NCI-H1105 (cell line): ENCODE results near the gene RTL9.
"Not testable (repeated sequence)": the region's sequence is repeated elsewhere in the genome, so short reads cannot be mapped to it uniquely, and the experiment has no call there.

Experiments used
- DNase-seq: peaks from one replicate; lab custom pipeline; 2025; lab: John Stamatoyannopoulos, UW

The RTL9 gene

DNA sequence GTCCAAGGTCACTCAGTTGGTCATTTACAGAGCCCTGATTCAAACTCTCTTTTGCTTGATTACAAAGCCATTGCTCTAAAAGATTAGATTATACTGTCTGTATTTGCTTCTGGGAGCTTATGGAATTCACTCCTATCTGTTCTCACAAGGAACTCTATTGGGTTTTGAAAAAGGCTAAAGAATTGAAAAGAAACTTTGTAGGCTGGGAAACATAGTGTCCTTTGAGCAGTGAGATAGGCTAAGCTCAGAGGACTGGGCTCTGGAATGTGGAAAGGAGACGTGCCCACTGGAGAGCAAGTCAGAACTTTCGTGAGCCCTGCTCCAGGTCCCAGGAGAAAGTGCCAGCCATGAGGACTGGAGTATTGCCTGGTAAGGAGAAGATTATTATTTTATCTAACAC, at the start of gene RTL9:
Gene RTL9 (plus strand): TSS at position 301 of the 400 bp plus-strand sequence. CDS start 91,770 bp downstream, outside the sequence.
- no peak for DNase-seq

DNA sequence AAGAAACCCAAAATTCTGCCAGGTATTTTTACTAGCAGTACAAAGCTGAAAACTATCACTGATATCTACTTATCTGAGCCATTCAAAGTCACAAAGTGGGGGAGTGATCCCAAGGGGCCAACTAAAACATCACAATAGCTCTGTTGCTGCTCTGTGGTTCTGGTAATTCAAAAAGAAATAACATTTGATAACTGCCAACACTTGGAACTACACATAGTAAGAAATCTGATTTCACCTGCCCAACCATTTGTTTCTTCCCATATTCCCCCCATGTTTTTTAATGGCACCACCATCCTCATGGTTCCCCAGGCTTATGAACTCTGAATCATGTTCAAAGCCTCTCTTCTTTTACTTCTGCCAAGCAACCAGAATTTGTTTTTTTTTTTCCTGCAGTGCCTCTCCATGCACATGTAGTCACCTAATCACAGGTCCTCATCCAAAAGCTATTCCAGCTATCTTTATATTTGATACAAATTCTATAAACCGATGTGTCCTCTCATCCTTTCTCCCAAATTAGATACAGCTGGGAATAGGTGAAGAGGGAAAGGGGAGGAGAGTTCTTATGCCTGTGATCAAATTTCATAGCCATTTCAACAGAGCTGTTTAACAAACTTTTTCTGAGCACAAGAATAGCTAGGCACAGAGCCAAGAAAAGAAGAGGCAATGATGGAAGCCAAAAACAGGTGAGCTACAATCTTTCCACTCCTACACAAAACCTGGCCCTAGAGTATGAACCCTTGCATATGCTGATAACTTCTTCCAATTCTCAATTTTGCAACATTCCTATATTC, 48.5 kb upstream of the RTL9 start:
- peak; percentile 76 for DNase-seq

DNA sequence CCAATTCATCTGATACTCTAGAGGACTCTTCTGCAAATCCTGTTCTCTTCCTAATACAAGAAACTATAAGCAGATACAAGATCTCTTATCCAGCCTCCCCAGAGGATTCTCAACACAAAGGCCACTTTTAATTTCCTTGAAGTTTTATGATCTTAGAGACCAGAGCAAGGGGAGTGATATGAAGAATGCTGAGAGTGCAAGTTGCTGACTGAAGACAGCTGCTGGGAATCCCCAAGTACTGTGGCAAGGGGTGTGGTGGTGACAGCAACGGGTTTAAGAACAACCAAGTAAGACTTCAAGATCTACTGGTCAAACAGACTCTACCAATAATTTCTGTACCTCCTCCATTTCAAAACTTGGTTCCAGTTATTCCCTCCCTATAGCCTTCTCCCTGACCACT, 47.8 kb upstream of the RTL9 start:
- no peak for DNase-seq

DNA sequence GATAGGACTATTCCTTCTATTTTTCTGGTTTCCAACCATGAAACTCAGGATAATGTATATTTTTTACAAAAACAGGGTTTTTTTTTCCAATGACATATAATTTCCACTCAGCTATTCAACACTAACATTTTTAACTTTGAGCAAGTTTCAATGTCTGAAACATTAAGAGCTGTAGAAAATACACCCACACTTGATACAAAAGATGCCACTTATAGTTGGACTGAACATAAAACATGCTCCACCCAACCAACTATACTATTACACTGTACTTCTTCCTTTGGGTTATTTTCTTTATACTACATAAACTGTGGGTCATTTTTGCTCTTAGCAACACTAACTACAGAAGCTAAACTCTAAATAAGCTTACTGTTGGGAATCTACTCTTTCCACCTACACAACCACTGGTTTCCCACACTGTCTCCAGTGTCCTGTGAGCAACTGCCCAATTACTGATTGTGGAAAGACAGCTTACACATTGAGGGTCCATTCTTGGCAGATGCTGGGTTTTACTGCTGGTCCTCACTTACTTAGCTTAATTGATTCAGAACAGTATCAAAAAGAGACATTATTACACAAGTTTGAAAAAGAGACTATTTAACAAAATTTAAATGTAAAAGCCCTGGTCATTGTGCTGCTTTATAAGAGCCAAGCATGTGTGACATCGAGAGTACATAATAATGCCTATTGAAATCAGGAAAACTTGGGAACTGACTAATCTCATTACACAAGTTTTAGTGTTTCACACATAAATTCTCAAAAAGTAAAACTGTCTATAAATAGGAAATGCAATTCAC, 47.0 kb upstream of the RTL9 start:
- no peak for DNase-seq

DNA sequence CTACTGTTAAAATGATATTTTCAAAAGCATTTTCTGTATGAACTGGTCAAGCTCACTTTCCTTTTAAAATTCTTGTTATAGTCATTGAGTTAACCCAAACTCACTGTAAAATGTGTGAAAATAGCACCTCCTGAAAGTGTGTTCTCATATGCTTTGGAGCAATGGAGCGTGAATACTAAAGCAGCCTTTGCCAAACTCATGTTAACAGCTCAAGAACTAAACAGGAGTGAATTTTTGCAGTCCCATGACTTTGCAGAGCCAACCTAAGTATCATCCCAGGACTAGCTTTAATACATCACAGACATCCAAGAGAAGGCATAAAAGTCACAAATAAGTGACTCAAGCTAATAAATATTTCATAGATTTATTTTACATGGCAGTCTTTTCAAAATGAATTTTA, 43.1 kb upstream of the RTL9 start:
- DNase-seq, result no peak

DNA sequence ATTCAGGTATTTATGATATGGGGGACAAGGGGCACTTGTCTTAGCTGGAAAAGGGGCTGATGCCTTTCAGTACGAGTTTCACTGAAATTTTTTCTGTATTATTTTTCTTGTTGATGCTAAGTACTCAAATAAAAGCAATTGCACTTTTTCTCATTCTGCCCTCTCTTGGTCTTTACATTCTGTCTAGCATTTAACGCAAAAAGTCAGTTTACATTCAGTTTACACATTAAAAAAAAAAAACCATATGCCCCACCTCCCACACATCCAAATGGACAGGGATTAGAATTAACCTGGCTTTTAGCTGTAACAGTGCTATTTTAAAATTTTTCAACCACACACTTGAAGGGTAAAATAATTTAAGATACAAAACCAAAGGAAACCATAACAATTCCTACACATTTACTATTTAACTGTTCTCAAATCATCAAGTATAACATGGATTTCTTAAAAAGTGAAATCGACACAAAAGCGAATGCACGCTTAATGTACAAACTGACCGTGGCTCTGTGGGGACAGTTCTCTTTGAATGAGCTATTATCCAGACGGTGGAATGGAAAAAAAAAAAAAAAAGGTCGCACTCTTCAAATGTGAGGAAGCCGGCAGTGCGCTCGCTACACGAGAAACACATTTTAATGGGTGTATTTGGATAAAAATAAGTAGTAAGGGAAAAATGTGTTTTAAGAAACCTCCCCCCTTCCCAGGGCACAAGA, 42.1 kb upstream of the RTL9 start:
- DNase-seq, result no peak

DNA sequence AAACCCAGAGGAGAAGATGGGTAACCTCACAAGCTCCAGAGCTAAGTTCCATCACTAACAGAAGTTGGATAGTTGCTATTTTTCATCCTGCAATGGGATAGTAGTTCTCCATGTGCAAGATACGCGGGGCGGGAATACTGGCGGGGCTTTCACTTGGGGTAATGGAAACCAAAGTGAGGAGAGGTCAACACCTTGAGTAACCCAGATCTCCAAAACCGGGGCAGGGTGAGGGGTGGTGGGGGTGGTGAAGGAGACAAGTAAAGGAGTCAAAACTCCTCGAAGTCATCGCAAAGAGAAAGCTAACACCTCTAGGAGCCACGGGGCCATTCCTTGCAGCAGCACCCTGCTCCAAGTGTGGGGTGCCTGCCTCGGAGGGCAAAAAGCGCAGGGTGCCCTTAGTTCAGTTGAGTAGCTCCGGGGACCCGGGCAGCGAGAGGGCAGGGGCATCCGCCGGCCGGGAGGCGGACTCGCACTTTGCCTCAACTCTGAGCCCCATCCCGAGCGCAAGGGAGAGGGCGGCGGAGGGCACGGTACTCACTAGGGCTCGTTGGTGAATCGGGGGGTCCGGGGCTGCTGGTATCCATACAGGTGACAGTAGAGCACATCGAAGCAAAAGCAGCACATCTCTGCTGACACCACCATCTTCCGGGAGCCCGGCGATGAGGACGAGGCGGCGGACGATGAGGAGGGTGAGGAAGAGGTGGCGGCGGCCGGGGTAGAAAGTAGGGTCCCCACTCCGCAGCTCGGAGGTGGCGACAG, 41.4 kb upstream of the RTL9 start:
- no peak for DNase-seq

DNA sequence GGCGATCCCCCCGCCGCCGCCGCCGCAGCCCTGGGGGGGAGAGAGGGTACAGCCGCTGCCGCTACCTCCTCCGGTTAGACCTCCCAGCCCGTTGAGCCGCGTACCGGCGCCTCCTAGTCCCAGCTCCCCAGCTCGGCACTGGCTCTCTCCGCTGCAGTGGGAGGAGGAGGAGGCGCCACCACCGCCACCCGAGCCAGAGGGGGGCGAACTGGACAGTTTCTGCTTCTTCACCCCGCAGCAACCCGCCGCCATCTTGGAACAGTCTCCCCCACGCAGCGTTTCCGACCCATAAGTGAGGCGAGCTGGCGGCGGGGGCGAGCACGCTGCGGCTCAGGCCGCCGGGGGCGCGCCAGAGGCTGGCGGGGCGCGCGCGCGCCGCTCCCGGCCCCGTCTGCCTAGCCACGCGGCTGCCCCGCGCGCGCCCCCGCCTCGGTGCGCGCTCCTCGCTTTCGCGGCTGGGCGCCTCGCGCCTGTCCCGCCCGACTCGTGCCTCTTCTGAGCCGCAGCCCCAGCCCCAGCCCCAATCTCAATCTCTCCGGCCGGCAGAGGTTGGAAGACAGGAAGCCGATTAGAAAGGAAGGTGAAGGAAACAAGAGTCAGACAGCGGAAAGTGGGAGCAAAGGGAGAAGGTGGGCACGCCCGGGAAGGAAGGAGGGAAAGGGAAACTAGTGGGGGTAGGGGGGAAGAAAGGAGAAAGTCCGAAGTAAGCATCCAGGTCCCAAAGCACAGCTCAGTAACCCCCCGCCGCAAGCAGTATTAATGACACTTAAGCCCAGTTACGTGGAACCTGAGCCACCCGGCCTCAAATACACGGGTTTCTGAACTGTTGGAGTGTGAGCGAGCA, 40.6 kb upstream of the RTL9 start, which contains the start of gene AMMECR1:
Gene AMMECR1 (minus strand): TSS at position 266 of the 844 bp plus-strand sequence. CDS start 14 bp downstream, at position 252.
- DNase-seq, result peak; percentile 67

DNA sequence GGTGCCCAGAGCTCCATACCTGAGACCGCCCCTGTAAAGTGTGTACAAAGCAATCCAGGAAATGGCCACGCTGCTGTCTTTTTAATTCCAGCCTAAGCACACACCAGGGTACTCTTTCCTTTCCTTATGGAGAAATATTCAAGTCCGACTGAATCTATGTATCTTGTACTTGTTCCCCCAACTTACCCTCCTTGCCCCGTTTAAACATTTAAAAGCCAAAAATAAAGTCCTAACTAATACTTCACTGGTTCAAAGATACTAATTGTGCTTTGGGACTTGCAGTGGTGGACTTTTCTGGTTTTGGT, 40.0 kb upstream of the RTL9 start:
- peak; percentile 54 for DNase-seq

DNA sequence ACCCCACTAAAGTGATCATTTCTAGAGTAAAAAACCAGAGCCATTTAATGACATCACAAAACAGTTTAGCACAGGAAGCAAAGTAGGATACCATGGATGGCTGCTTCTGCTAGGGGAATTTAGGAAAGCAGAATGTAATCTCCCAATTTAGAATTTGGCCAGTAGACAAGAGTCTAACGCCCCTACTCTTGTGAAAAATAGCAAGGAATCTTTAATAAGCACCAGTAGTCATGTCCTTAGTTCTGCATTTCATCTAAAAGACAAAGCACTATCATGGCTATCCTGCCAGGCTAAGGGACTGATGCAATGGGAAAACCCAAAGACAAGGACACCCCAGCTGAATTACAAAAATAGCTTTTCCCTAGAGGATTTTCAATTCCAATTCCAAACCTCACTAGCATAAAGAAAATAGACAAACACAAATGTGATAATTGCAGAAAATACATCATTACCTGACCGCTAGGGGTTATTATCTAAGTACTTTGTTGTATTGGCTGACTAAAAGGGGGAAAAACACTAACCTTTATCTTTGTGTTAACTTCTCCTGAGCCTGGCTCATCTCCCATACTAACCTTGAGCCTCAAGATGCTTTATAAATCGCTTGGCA, 38.2 kb upstream of the RTL9 start:
- DNase-seq, result no peak

DNA sequence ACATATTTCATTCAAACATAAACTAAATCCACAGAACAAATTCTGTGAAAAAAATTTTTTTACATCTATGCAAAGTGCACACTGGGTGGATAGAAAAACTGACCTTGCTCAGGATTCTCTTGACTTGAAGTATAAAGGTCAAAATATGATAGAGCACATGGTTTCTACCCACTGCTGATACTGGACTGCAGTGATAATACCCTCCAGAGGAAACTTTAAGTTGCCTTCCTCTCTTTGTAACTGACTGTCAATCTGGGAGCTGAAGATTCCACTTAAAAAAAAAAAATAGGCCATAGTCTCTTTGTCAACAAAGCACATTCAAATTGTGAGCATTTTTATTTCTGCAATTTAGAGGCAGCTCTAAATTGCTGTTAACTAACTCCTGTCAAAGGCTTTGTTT, 37.6 kb upstream of the RTL9 start:
- no peak for DNase-seq

DNA sequence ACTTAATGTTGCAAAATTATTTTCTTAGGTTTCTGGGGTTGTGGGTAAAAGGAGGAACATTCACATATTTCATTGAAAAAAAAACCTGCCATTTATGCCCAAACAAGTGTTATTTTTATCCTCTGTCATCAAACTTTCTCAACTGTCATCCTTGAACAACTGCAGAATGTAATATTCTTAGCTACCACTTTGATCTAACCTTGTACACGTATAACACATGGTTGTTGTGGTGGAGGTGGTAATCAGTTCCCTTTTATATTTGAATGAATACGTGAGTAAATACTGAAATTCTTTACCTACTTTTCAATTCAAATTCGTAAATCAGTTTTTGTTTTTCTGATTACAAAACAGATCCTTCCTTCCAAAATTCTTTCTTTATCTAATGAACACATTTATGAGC, 37.0 kb upstream of the RTL9 start:
- no peak for DNase-seq

DNA sequence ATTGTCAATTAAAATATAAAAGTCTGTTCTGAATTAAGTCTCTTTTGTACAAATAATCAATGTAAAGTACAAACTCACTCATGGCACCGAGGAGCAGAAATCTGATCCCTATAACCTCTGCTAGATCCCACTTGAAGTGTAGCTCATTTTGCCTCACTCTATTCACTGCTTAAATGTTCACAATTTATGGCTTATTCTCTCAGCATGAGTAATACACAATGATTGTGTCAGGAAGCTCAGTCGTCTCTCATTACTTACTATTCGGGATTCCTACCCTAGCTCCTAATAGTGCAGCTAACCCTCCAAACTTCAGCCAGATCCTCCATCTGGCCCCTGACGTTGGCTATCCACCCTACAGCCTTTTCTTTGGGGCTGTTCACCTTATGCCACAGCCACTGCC, 36.0 kb upstream of the RTL9 start:
- DNase-seq, result peak; percentile 55

DNA sequence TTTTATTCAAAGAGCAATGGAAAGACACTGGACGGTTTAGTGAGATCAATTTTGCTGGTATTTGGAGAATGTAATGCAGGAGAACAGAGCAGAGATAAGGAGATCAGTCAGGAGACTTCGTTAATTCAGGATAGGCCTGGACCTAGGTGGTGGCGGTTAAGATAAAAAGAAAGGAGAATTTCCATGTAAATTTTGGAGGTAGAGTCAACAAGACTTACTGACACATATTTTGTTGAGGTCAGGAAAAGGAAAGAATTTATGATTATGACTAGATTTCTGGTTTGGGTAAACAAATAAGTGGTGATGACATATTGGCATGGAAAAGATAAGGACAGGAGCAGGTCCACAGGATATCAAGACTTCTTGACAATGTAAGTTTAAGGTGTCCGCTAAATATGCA, 31.9 kb upstream of the RTL9 start:
- no peak for DNase-seq

DNA sequence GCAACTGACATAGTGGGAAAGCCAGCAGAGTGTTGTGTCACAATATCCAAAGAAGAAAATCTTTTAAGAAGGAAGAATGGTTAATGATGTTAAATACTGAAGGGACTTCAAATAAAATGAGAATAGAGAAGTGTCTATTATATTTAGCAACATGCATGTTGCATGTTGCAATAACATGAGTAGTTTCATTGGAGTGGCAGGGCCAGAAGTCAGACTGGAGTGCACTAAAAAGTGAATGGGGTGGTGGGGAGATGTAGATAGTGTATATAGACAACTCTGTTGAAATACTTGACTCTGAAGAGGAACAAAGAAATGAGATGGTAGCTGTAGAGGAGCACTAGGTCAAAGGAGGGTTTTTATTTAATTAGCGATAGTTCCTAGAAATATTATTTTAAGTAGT, 31.3 kb upstream of the RTL9 start:
- no peak for DNase-seq

DNA sequence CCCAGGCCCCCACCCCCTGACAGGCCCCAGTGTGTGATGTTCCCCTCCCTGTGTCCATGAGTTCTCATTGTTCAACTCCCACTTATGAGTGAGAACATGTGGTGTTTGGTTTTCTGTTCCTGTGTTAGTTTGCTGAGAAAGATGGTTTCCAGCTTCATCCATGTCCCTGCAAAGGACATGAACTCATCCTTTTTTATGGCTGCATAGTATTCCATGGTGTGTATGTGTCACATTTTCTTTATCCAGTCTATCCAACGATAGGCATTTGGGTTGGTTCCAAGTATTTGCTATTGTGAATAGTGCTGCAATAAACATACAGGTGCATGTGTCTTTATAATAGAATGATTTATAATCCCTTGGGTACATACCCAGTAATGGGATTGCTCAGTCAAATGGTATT, 30.0 kb upstream of the RTL9 start:
- not testable (repeated sequence) for DNase-seq

DNA sequence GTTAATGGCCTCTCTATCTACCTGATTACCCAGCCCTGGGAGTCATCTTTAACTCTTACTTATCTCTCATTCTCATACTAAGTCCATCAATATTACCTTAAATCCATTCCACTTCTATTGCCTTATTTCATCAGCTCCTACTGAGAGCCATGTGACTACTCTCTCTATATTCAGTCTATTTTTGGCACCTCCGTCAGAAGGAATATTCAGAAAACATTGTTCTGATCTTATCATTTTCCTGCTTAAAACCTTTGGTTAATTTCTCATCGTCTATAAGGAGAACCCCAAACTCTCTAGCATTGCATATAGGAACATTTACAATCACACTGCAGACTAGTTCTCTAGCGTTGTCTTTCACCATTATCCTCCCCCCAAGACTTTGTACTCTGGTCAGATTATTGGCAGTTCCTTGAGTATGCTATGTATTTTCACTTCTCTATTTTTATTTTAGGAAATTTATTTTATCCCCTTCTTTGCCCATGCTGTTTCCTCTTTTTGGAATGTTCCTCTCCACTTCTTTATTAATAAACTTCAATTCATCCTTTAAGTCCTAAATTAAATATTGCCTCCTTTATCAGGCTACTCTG, 27.1 kb upstream of the RTL9 start:
- no peak for DNase-seq

DNA sequence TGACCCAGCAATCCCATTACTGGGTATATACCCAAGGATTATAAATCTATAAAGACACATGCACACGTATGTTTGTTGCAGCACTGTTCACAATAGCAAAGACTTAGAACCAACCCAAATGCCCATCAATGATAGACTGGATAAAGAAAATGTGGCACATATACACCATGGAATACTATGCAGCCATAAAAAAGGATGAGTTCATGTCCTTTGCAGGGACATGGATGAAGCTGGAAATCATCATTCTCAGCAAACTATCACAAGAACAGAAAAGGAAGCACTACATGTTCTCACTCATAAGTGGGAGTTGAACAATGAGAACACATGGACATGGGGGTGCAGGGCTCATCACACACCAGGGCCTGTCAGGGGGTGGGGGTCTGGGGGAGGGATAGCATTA, 25.2 kb upstream of the RTL9 start:
- DNase-seq, result not testable (repeated sequence)

DNA sequence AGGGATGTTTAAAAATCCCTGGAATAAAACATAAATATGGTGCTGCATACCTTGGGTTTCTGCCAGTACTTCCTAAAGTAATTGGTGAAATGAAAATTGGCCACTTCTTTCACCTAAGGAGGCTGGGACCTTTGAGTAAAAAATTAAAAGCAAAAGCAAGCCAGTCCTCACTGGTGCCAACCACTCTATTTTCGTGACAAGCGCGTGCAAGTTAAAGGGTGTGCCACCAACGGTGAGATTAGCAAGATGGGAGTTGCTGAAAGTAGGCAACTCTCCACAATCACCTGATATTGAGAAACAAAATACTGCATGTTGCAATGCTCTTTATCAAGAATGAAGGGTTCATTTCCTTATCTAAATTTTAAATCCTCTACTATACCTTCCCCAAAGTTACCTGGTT, 19.7 kb upstream of the RTL9 start:
- peak; percentile 41 for DNase-seq
